Prostate gland (tissue), 2 donors: ENCODE measurements around the gene ATG12. TPM values are rescaled to one million over a fixed set of nuclear protein-coding genes. Genes with fewer than 3 reads are reported as not detected.

ENCODE experiments used
- DNase-seq: peaks from one replicate; pipeline ENCODE4 v3.0.0-alpha.2; 2019; ENCODE audit warnings: low spot score
- H3K27ac ChIP-seq, 2 donors: fragments of 200-600 bp; sonication (generic); 2 replicates each; pipeline ENCODE4 v1.5.1; 2017 to 2019
- H3K27me3 ChIP-seq: fragments of 200-600 bp; sonication (generic); replicated peaks from 2 replicates; pipeline ENCODE4 v1.5.1; 2019; ENCODE audit not compliant: insufficient read depth
- H3K36me3 ChIP-seq, 2 donors: fragments of 200-600 bp; sonication (generic); 1 replicate in 1 of 2; 2 replicates in 1 of 2; pipeline versions ENCODE4 v1.5.1 to v1.8.1; 2017 to 2019
- H3K4me1 ChIP-seq: fragments of 200-600 bp; sonication (generic); replicated peaks from 2 replicates; pipeline ENCODE4 v1.5.1; 2019
- H3K4me3 ChIP-seq, 2 donors: fragments of 200-600 bp; sonication (generic); 2 replicates each; pipeline ENCODE4 v1.5.1; 2017 to 2019
- H3K9me3 ChIP-seq: fragments of 200-600 bp; sonication (generic); 2 replicates; pipeline ENCODE4 v1.5.1; 2017
- POLR2A ChIP-seq: fragments of 450-650 bp; IDR thresholded peaks from one replicate; pipeline ENCODE4 v1.6.1; 2016; ENCODE audit warnings: antibody characterized with exemption, mild to moderate bottlenecking
- POLR2AphosphoS5 ChIP-seq: sonication (generic); formaldehyde crosslinking; IDR thresholded peaks from one replicate; pipeline ENCODE4 v1.6.1; 2017; ENCODE audit warnings: antibody characterized with exemption
- WGBS: methylation state at CpG from one replicate; pipeline ENCODE4 v1.1.5; 2018; 5-methylcytosine and 5-hydroxymethylcytosine counted together
- intact Hi-C: fragments of 100-400 bp; cut with DNase I; formaldehyde crosslinking; loops from one replicate; pipeline ENCODE4 v1.14.2; 2022
- total RNA-seq, 2 donors: library from RNA; depleted of rRNA; stranded (reverse); fragments of >200 nt; gene quantifications; one replicate each; pipeline ENCODE4 v1.1.0, GENCODE V29; 2016
- TF ChIP-seq, protein P1 (sequence below), 4 experiments: fragments of 200-600 bp in 2 of 4; fragments of 450-650 bp in 2 of 4; sonication (generic) in 2 of 4; IDR thresholded peaks; 1 replicate in 3 of 4; 2 replicates in 1 of 4; pipeline ENCODE4 v1.5.1; 2016 to 2019; ENCODE audit warnings: antibody characterized with exemption in 4 of 4, mild to moderate bottlenecking in 2 of 4, moderate library complexity in 2 of 4

The ATG12 gene
- total RNA-seq, 2 donors from 2014 or later, result 29.6 to 67.6 TPM

DNA sequence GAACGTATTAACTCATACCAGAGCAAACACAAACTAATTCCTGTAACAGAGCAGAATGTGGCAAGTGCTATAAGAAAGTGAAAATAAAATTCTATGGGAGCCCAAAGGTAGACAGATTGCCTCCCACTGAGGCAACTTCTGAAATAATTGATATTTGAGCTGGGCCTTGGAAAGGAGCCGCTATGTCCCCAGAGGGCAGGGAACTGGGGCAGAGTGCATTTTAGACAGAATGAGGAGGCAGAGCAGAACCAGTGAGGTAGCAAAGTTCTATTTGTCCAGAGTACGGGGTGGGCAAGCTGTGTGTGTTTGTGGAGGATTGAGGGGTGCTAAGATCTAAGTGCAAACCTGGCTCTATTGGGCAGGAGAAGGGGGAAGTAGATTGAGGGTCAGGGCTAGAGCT lies 44.7 kb downstream of the ATG12 start:
- no peaks in the 10 kb centered on the region for H3K27me3 ChIP-seq
- H3K4me3 ChIP-seq, result no peak overlapping the region
- no peak overlapping the region for H3K27ac ChIP-seq
- H3K36me3 ChIP-seq, result no peaks in the 10 kb centered on the region
- 86% methylated on average over 3 of the region's 3 CpGs for WGBS
- no peaks in the 10 kb centered on the region for H3K4me1 ChIP-seq
- H3K9me3 ChIP-seq, result no peaks in the 10 kb centered on the region
- DNase-seq, result no peak
- TF ChIP-seq POLR2AphosphoS5 (no peak), POLR2A (no peak)
- TF ChIP-seq, protein P1, sequence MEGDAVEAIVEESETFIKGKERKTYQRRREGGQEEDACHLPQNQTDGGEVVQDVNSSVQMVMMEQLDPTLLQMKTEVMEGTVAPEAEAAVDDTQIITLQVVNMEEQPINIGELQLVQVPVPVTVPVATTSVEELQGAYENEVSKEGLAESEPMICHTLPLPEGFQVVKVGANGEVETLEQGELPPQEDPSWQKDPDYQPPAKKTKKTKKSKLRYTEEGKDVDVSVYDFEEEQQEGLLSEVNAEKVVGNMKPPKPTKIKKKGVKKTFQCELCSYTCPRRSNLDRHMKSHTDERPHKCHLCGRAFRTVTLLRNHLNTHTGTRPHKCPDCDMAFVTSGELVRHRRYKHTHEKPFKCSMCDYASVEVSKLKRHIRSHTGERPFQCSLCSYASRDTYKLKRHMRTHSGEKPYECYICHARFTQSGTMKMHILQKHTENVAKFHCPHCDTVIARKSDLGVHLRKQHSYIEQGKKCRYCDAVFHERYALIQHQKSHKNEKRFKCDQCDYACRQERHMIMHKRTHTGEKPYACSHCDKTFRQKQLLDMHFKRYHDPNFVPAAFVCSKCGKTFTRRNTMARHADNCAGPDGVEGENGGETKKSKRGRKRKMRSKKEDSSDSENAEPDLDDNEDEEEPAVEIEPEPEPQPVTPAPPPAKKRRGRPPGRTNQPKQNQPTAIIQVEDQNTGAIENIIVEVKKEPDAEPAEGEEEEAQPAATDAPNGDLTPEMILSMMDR (IDR thresholded peaks at IDR 0.05), result no peak
- intact Hi-C loops, result no loop called here

DNA sequence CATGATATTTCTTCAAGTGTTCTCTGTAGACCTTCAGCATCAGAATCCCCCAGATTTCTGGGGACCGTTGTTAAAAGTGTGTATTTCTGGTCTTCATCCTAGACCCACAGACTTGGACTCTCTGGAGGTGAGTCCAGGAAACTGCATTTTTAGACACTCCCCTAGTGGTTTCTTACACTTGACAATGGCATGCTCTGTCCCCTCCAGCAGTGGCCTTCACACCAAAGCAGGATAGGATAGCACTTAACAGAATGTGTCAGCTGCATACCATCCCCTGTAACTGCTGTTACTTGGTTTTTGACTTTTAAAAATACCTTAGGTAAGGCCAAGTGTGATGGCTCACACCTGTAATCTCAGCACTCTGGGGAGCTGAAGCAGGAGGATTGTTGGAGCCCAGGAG lies 45.7 kb downstream of the ATG12 start:
- intact Hi-C loops, result no loop called here
- H3K4me1 ChIP-seq, result no peaks in the 10 kb centered on the region
- H3K27ac ChIP-seq, result no peak overlapping the region
- H3K27me3 ChIP-seq, result no peaks in the 10 kb centered on the region
- TF ChIP-seq, protein P1 (IDR thresholded peaks at IDR 0.05), result no peak
- TF ChIP-seq POLR2AphosphoS5, result no peak
- TF ChIP-seq POLR2A, result no peak
- WGBS, result 100% methylated on average over 1 of the region's 1 CpG
- no peak overlapping the region for H3K4me3 ChIP-seq
- DNase-seq, result no peak
- H3K9me3 ChIP-seq, result no peaks in the 10 kb centered on the region
- H3K36me3 ChIP-seq, result no peaks in the 10 kb centered on the region

DNA sequence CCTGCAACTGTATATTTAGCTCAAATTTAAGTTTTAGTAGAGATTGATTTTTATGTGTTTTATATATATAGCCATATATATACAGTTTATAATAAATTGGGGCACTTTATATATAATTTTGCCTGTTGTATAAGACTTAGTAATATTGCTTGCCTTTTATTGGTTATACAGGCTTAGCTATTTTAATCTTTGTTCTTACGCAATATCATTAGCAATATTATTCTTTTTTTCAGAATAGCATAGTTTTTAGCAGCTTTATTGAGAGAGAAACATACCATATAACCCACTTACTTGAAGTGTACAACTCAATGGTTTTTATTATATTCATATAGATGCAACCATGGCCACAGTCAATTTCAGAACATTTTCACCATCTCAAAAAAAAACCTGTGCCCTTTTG lies 52.9 kb downstream of the ATG12 start:
- H3K36me3 ChIP-seq, result no peaks in the 10 kb centered on the region
- DNase-seq, result no peak
- H3K9me3 ChIP-seq, result no peaks in the 10 kb centered on the region
- no peak overlapping the region for H3K27ac ChIP-seq
- intact Hi-C loops, result no loop called here
- H3K4me3 ChIP-seq, result no peak overlapping the region
- no peaks in the 10 kb centered on the region for H3K27me3 ChIP-seq
- TF ChIP-seq POLR2AphosphoS5 (no peak), POLR2A (no peak)
- TF ChIP-seq, protein P1 (IDR thresholded peaks at IDR 0.05), result no peak
- no peaks in the 10 kb centered on the region for H3K4me1 ChIP-seq
- 96% methylated on average over 1 of the region's 1 CpG for WGBS

DNA sequence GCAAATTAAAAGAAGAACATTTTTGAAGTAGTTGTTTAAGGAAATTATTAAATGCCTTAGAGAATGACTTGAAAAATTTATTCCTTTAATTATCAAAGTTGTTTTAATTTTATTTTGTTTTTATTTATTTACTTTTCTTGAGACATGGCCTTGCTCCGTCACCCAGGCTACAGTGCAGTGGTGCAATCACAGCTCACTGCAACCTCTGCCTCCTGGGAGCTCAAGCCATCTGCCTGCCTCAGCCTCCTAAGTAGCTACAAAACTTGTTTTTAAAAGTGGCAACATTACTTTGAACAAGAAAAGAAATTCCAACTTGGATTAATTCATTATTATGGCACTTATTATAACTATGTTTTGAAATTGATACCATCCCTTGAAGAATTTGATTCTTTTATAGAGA lies 53.9 kb downstream of the ATG12 start:
- H3K9me3 ChIP-seq, result no peaks in the 10 kb centered on the region
- intact Hi-C loops, result no loop called here
- no peak overlapping the region for H3K27ac ChIP-seq
- no peak overlapping the region for H3K4me3 ChIP-seq
- H3K27me3 ChIP-seq, result no peaks in the 10 kb centered on the region
- no peak for TF ChIP-seq POLR2A
- TF ChIP-seq, protein P1 (IDR thresholded peaks at IDR 0.05), result no peak
- TF ChIP-seq POLR2AphosphoS5, result no peak
- WGBS, result 3% methylated on average over 1 of the region's 1 CpG
- no peak for DNase-seq
- H3K36me3 ChIP-seq, result no peaks in the 10 kb centered on the region
- H3K4me1 ChIP-seq, result no peaks in the 10 kb centered on the region

DNA sequence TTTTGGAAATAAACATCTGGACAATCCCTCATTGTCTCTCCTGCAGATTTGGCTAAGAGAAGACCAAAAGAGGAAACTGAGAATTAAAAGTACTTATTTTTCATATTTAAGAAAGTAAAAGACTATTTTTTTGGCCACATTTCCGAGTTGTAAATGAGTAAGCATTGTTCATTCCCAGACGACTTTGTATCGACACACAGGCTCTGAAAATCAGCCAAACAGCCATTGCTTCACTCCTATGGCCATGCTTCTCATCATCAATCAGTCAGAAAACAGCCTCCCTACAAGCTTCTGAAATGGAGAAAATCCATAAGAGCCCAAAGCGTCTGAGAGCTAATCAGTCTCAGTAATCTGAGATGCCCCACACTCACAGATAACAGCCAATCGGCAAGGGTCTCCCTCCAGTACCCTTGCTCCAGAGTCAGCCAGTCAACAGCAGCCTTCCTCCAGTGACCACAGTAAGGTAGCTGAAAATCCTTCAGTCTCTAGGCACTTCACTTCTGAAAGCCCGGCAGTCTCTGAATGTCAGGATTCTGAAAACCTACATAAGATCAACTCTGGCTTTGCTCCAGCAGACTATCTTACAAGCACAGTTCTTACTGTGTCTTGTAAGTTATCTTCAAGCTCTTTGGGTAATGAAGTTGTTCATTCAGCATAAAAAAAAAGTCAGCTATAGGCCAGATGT lies 55.8 kb downstream of the ATG12 start:
- Histone ChIP-seq H3K27ac (no peak overlapping the region), H3K4me3 (no peak overlapping the region), H3K4me1 (no peaks in the 10 kb centered on the region), H3K36me3 (no peaks in the 10 kb centered on the region), H3K27me3 (no peaks in the 10 kb centered on the region), H3K9me3 (no peaks in the 10 kb centered on the region)
- 45% methylated on average over 6 of the region's 6 CpGs for WGBS
- intact Hi-C loops, result no loop called here
- TF ChIP-seq POLR2AphosphoS5 (no peak), POLR2A (no peak)
- TF ChIP-seq, protein P1 (IDR thresholded peaks at IDR 0.05), result no peak
- DNase-seq, result no peak
